Fibroblast of skin of right quadriceps (primary cell): ENCODE results near the gene CCDC141.
"Not testable (repeated sequence)": the region's sequence is repeated elsewhere in the genome, so short reads cannot be mapped to it uniquely, and the experiment has no call there.

Experiments
- DNase-seq: peaks from one replicate; pipeline ENCODE4 v3.0.0-alpha.2; 2013

CCDC141 gene

GRCh38 chr2:179044500-179044899 lies 5.4 kb downstream of the CCDC141 start:
- no peak for DNase-seq

- DNase-seq = no peak
These were observed 12.1 kb downstream of the CCDC141 start for GRCh38 chr2:179037807-179038206.

DNA sequence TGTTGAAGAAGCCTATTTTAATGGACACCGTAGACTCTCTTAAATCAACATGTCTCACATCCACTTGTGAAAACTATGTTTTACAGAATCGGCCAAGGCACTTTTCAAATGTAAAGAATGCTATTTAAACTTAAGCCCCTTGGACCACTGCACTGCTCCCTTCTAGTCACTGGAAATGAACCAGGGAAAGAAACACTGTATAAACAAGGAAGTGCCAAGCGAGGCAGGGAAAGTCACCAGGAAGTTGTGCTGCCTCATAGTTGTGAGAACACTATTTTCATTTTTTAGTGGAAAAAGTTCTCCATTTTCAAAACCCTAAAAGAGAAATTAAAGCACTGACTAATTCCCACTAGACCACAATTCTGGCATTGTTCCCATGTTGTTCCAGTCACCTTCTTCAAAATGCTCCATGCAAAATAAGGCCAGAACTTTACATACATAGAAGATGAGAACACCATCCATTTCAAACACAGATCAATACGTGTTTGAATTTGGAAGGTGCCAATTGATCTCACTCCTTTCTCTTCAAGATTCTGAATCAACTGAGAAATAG lies 13.5 kb downstream of the CCDC141 start:
- no peak for DNase-seq

- DNase-seq = peak; percentile 80
These were observed 18.1 kb downstream of the CCDC141 start for GRCh38 chr2:179031731-179032408.

DNA sequence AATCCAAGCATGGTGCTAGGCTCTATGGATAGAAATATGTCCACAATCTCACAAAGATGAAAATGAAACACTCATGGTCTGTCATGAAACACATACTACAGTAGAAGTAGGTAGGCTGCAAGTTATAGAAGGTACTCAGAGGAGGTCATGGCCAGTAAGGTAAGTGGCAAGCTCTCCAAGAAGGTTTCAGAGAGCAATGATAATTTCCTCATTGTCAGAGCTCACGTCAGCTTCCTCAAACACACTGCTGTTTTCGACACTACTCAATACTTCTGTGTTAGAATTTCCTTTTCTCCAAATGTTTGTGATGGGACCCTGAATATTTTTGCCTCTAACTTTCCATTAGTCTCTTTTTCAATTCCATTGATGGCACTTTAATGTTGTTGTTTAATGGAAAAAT lies 25.5 kb downstream of the CCDC141 start:
- DNase-seq = no peak

GRCh38 chr2:179022685-179023084 lies 27.3 kb downstream of the CCDC141 start:
- no peak for DNase-seq

GRCh38 chr2:179021258-179021657 lies 28.7 kb downstream of the CCDC141 start:
- DNase-seq = no peak

GRCh38 chr2:179020156-179020750 lies 29.7 kb downstream of the CCDC141 start:
- no peak for DNase-seq

DNA sequence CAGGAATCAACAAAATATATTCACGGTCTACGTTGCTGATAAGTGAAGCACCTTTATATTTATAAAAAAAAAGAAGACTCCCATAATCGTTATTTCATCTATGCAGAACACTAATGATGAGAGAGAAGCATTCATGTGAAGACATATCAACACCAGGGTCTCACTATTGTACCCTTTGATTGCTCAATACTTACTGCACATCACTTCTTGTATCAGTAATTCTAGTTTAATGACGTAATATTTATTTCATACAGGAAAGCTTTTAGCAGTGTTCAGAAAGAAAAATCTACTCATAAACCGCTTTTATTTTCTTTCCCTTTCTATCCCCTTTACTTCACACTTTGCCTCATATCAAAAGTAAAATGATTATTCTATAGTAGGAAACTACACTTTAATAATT lies 30.7 kb downstream of the CCDC141 start:
- DNase-seq = no peak

DNA sequence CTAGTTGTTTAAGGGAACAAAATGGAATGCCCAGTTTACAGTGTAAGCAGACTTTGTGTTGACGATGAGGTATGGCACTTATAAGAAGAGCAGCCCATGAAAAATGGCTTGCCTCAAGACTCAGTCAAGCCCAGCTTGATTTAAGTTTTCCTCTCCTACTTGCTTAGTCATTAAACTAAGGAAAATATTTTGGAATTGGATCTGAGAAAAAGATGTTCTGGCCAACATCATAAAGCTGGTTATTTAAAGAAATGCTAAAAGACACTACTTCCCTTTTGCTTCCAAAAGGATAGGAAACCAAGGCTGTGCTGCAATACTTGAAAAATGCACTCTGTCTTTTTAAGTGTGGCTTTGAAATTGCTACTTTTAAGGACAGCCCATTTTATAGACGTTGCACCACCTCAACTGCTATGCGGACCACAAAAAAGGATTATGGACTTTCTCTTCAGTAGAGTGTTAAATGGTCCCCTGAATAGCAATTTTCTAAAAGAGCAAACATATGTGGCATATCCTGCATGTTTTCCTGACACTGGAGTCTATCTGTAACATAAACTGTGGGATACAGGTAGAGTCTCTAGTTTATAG lies 32.1 kb downstream of the CCDC141 start:
- no peak for DNase-seq

DNA sequence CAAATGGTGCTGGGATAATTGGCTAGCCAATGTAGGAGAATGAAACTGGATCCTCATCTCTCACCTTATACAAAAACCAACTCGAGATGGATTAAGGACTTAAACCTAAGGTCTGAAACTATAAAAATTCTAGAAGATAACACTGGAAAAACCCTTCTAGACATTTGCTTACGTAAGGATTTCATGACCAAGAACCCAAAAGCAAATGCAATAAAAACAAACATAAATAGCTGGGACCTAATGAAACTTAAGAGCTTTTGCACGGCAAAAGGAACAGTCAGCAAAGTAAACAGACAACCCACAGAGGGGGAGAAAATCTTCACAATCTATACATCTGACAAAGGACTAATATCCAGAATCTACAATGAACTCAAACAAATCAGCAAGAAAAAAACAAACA lies 35.7 kb downstream of the CCDC141 start:
- DNase-seq = not testable (repeated sequence)

GRCh38 chr2:179005976-179006375 lies 44.0 kb downstream of the CCDC141 start:
- no peak for DNase-seq

DNA sequence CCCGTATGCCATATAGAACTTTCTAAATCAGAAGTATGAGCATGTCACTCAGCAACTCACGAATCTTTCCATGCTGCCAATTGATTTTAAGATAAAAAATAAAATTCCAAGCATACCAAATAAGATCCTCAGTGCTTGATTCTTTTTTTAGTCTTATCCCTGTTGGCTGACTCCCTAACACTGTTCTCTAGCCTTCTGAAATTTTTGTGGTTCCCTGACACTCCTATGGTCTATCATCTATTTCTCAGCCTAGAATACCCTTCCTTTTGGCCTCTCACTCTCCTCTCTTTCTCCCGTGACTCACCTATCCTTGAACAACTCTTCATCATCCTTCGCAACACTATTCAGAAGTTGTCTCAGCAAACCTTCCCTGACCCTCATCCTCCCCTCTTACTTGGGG lies 50.5 kb downstream of the CCDC141 start:
- DNase-seq = no peak

GRCh38 chr2:178998539-178998938 lies 51.4 kb downstream of the CCDC141 start:
- no peak for DNase-seq

DNA sequence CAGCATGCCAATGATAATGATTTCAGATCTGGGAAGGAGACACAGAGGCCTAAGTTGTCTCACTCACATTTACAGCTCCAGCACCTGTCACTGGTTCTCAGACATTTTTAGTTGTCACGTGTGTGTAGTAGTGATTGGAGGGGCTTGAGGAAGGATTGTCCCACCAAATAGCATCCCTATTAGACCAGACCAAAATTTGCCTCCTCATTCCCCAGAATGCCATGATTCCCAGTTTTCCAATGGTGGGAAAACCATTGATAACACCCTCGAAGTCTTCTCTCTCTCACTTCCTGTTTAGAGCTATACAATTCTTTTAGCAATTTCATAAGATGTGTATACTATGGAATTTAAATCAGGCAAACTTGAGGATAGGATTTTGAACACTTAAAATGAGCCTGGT lies 52.5 kb downstream of the CCDC141 start:
- no peak for DNase-seq

DNA sequence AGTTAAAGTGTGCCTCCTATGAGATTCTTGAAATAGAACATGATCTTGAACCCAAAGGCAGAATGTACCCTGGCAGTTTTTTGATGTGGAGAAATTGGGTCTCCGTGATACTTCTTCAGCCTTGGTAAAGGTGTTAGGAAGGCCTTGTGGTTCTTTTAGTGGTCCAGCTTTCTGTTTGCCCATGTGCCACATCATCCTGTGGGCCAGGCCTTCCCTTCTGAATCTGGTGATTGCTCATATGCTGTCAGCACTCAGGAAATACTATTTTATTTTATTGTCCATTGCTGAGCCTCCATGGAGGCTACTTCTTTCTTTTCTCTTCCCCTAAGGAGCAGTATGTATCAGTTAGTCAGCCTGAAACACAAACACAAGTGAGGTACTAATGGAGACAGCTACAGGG lies 52.9 kb downstream of the CCDC141 start:
- no peak for DNase-seq

DNA sequence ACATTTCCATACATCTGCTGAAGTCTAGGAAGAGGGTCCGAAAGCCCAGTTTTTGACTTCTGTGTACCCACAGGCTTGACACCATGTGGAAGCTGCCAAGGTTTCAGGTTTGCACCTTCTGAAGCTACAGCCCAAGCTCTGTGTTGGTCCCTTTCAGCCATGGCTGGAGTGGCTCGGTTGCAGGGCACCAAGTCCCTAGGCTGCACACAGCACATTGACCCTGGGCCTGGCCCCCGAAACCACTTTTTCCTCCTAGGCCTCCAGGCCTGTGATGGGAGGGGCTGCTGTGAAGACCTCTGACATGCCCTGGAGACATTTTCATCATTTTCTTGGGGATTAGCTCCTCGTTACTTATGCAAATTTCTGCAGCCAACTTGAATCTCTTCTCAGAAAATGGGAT lies 55.7 kb downstream of the CCDC141 start:
- no peak for DNase-seq

GRCh38 chr2:178993788-178994187 lies 56.1 kb downstream of the CCDC141 start:
- DNase-seq = no peak

DNA sequence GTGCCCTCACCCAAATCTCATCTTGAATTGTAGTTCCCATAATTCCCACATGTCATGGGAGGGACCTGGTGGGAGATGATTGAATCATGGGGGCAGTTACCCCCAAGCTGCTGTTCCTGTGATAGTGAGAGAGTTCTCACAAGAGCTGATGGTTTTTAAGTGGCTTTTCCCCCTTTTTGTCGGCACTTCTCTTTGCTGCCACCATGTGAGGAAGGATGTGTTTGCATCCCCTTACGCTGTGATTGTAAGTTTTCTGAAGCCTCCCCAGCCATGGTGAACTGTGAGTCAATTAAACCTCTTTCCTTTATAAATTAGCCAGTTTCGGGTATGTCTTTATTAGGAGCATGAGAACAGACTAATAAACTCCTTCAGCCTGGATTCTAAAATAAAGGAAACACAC lies 57.2 kb downstream of the CCDC141 start:
- DNase-seq = not testable (repeated sequence)

DNA sequence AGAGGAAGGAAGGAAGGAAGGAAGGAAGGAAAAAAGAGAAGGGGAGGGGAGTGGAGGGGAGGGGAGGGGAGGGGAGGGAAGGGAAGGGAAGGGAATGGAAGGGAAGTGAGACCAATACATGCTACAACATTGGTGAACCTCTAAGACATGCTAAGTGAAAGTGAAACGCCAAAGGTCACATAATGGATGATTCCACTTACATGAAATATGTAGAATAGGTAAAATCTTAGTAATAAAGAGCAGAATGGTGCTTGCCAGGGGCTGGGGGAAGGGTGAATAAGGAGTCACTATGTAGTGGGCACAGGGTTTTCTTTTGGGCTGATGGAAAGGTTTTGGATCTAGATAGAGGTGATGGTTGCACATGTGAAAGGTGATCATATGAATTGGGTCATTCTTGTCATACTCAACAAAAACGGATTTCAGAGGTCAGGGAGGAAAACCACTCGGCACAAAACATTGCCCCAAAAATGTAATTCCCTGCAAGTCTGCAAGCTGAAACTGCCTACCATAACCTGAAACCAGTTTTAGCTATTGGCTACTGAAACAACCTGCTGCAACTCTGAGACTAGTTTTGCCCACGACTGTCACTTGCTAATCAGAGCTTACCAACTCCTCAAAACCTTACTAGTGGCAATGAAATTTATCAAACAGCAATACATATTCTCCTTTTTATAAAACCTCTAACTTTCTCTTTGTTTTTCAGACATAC lies 59.2 kb downstream of the CCDC141 start:
- DNase-seq = no peak

DNA sequence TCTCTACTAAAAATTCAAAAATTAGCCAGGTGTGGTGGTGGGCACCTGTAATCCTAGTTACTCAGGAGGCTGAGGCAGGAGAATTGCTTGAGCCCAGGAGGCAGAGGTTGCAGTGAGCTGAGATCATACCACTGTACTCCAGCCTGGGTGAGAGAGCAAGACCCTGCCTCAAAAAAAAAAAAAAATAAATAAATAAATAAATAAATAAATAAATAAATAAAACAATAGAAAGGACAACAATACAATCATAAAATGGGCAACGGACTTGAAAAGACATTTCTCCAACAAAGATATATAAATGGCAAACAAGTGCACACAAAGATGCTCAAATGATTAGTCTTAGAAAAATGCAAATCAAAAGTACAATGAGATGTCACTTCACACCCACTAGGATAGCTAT lies 60.5 kb downstream of the CCDC141 start:
- DNase-seq = not testable (repeated sequence)

GRCh38 chr2:178982652-178983051 lies 67.3 kb downstream of the CCDC141 start:
- not testable (repeated sequence) for DNase-seq

GRCh38 chr2:178980815-178981214 lies 69.1 kb downstream of the CCDC141 start:
- no peak for DNase-seq

- DNase-seq = no peak
These were observed 71.3 kb downstream of the CCDC141 start for GRCh38 chr2:178978667-178979066.
